ENCODE results near the gene CCDC71. TPM values are rescaled to one million over a fixed set of nuclear protein-coding genes. Genes with fewer than 3 reads are reported as not detected.

Gene CCDC71
- total RNA-seq, 3 donors from 2014 or later (not counting 1 experiment from before 2014, with no cell fraction given): 13.8 to 20.6 (median 15.6) TPM

DNA sequence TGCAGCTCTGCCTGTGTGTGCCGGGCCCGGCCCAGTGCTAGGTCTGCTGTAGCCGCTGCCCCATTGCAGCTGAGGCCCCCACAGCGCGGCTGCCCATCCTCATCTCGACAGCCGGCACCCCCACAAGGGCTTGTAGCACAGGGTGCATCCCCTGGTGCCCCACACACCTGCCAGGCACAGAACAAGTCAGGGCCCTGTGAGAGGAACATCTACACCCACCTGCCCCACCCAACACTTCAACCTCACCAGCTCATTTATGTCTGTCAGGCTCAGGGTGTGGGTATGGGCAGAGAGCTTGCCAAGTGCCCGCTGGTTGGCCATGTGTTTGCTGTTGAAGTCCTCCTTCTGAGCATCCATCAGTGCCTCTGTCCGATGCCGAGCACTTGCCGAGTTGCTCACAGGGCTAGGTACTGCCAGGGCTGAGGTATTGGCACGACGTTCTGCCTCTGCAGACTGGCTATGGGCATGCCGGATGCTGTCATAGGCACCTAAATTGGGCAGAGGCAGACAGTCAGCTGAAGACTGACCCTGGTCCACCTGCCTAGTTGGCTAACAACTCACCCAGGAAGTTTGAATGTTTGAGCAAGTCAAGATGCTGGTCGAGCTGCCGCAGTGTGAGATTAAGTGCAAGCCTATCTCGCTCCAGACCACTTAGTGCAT lies 43.1 kb downstream of the CCDC71 start:
- Histone ChIP-seq H3K36me3 (ENCODE audit: control insufficient read depth, insufficient read depth, low read length) (peaks cover 3% of the 10 kb centered on the region), H3K4me3 (ENCODE audit: low read length) (no peak overlapping the region), H3K27ac (ENCODE audit: low read length) (no peak overlapping the region), H3K27me3 (ENCODE audit: control insufficient read depth, insufficient read depth, low read length) (no peaks in the 10 kb centered on the region), H3K9me3 (ENCODE audit: control insufficient read depth, insufficient read depth, low read length) (no peaks in the 10 kb centered on the region), H3K4me1 (ENCODE audit: control insufficient read depth, insufficient read depth, low read length) (peaks cover 24% of the 10 kb centered on the region)
- H3K27me3 Mint-ChIP-seq (ENCODE audit: low read depth in 2 of 2): no peaks in the 10 kb centered on the region
- 95% methylated on average over 17 of the region's 17 CpGs for WGBS (ENCODE audit: insufficient coverage)
- DNase-seq (no peak), ATAC-seq (no peak)
- H3K27ac Mint-ChIP-seq: peak overlapping the region; percentile 11 to 87
- TF ChIP-seq, protein P1, sequence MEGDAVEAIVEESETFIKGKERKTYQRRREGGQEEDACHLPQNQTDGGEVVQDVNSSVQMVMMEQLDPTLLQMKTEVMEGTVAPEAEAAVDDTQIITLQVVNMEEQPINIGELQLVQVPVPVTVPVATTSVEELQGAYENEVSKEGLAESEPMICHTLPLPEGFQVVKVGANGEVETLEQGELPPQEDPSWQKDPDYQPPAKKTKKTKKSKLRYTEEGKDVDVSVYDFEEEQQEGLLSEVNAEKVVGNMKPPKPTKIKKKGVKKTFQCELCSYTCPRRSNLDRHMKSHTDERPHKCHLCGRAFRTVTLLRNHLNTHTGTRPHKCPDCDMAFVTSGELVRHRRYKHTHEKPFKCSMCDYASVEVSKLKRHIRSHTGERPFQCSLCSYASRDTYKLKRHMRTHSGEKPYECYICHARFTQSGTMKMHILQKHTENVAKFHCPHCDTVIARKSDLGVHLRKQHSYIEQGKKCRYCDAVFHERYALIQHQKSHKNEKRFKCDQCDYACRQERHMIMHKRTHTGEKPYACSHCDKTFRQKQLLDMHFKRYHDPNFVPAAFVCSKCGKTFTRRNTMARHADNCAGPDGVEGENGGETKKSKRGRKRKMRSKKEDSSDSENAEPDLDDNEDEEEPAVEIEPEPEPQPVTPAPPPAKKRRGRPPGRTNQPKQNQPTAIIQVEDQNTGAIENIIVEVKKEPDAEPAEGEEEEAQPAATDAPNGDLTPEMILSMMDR (IDR thresholded peaks at IDR 0.05): no peak
- H3K9me3 Mint-ChIP-seq: no peaks in the 10 kb centered on the region
- peaks cover 5 to 12% of the 10 kb centered on the region in 2 donors for H3K4me1 Mint-ChIP-seq
- intact Hi-C loops (cut with micrococcal nuclease): no loop called here
- H3K4me3 Mint-ChIP-seq: no peak overlapping the region
- H3K36me3 Mint-ChIP-seq: no peaks in the 10 kb centered on the region

DNA sequence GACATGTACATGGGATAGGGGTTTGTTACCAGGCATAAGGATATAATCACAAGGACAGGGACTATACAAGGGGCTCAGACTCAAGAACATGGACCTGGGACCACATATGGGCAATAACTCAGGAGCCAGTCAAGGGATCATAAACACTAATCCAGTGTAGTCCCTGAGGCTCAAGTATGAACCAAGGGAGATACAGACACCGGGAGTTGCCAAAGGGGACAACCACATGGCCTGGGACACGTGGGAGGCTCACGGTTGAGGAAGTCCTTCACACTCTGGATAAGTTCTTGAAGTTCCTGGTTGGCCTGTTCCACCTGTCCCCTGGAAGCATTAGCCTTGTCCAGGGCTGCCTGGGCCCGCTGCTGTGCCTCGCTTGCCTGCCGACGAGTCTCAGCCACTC lies 43.7 kb downstream of the CCDC71 start:
- peak overlapping the region; percentile 29 for H3K4me3 Mint-ChIP-seq
- intact Hi-C loops (cut with micrococcal nuclease): no loop called here
- H3K4me3 ChIP-seq (ENCODE audit: low read length): no peak overlapping the region
- no peaks in the 10 kb centered on the region for H3K36me3 Mint-ChIP-seq
- H3K9me3 ChIP-seq (ENCODE audit: control insufficient read depth, insufficient read depth, low read length): no peaks in the 10 kb centered on the region
- no peaks in the 10 kb centered on the region for H3K9me3 Mint-ChIP-seq
- DNase-seq (no peak), ATAC-seq (no peak)
- no peak overlapping the region for H3K27ac ChIP-seq (ENCODE audit: low read length)
- WGBS (ENCODE audit: insufficient coverage): 94% methylated on average over 7 of the region's 7 CpGs
- peaks cover 5 to 12% of the 10 kb centered on the region in 2 donors for H3K4me1 Mint-ChIP-seq
- no peaks in the 10 kb centered on the region for H3K27me3 Mint-ChIP-seq (ENCODE audit: low read depth in 2 of 2)
- H3K36me3 ChIP-seq (ENCODE audit: control insufficient read depth, insufficient read depth, low read length): peaks cover 7% of the 10 kb centered on the region
- peaks cover 24% of the 10 kb centered on the region for H3K4me1 ChIP-seq (ENCODE audit: control insufficient read depth, insufficient read depth, low read length)
- H3K27ac Mint-ChIP-seq: peak overlapping the region; percentile 81 to 87
- TF ChIP-seq, protein P1 (IDR thresholded peaks at IDR 0.05): no peak
- H3K27me3 ChIP-seq (ENCODE audit: control insufficient read depth, insufficient read depth, low read length): no peaks in the 10 kb centered on the region

DNA sequence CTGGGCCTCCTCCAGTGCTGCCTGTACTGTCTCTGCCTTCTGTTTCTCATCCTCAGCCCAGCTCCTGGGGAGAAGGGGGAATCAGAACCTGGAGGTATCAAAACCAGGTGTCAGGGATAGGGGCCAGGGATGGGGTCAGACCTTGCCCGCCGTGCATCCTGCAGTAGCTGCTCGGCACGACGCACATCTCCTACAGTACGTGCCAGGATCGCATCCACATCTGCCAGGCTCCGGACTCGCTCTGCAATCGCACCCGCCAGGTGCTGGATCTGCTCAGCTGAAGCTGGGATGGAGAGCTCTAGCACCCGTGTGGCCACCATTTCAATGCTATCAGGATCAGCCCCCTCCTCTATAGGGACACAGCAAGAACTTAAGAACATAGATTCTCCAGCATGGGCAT lies 44.1 kb downstream of the CCDC71 start:
- H3K4me1 Mint-ChIP-seq: peaks cover 5 to 12% of the 10 kb centered on the region in 2 donors
- H3K9me3 Mint-ChIP-seq: no peaks in the 10 kb centered on the region
- Histone ChIP-seq H3K4me3 (ENCODE audit: low read length) (no peak overlapping the region), H3K27ac (ENCODE audit: low read length) (no peak overlapping the region), H3K4me1 (ENCODE audit: control insufficient read depth, insufficient read depth, low read length) (peaks cover 24% of the 10 kb centered on the region), H3K9me3 (ENCODE audit: control insufficient read depth, insufficient read depth, low read length) (no peaks in the 10 kb centered on the region), H3K36me3 (ENCODE audit: control insufficient read depth, insufficient read depth, low read length) (peaks cover 12% of the 10 kb centered on the region), H3K27me3 (ENCODE audit: control insufficient read depth, insufficient read depth, low read length) (no peaks in the 10 kb centered on the region)
- ATAC-seq: no peak
- TF ChIP-seq, protein P1 (IDR thresholded peaks at IDR 0.05): no peak
- H3K36me3 Mint-ChIP-seq: no peaks in the 10 kb centered on the region
- H3K27ac Mint-ChIP-seq: peak overlapping the region; percentile 81 to 87
- DNase-seq: no peak
- intact Hi-C loops (cut with micrococcal nuclease): no loop called here
- WGBS (ENCODE audit: insufficient coverage): 98% methylated on average over 12 of the region's 12 CpGs
- no peaks in the 10 kb centered on the region for H3K27me3 Mint-ChIP-seq (ENCODE audit: low read depth in 2 of 2)
- H3K4me3 Mint-ChIP-seq: peak overlapping the region; percentile 70

All from natural killer cell (primary cell).